DND-41 (cell line): Measurements from ENCODE around the gene DISC1.

Source experiments
- CTCF ChIP-seq: IDR thresholded peaks from 2 replicates; pipeline ENCODE4 v1.5.1; 2012; ENCODE audit warnings: borderline replicate concordance, low read length, moderate library complexity, mild to moderate bottlenecking; ENCODE audit not compliant: poor library complexity, severe bottlenecking; ENCODE audit errors: extremely low read depth
- EZH2 ChIP-seq: IDR thresholded peaks from 3 replicates; pipeline ENCODE4 v1.6.1; 2012; ENCODE audit warnings: borderline replicate concordance, low read depth, mild to moderate bottlenecking, moderate library complexity, low read length, inconsistent platforms; ENCODE audit not compliant: severe bottlenecking

- TF ChIP-seq CTCF (no peak), EZH2 (no peak)
Measured at GRCh38 chr1:231660198-231660597, 33.6 kb downstream of the DISC1 start.
